Hepatic stellate cell (primary cell): Measurements from ENCODE around the gene GRIA4.
"Not testable (repeated sequence)": the region's sequence is repeated elsewhere in the genome, so short reads cannot be mapped to it uniquely, and the experiment has no call there.

Experiments
- DNase-seq: peaks from one replicate; pipeline ENCODE4 v3.0.0; 2011; ENCODE audit warnings: low spot score

Gene GRIA4

DNA sequence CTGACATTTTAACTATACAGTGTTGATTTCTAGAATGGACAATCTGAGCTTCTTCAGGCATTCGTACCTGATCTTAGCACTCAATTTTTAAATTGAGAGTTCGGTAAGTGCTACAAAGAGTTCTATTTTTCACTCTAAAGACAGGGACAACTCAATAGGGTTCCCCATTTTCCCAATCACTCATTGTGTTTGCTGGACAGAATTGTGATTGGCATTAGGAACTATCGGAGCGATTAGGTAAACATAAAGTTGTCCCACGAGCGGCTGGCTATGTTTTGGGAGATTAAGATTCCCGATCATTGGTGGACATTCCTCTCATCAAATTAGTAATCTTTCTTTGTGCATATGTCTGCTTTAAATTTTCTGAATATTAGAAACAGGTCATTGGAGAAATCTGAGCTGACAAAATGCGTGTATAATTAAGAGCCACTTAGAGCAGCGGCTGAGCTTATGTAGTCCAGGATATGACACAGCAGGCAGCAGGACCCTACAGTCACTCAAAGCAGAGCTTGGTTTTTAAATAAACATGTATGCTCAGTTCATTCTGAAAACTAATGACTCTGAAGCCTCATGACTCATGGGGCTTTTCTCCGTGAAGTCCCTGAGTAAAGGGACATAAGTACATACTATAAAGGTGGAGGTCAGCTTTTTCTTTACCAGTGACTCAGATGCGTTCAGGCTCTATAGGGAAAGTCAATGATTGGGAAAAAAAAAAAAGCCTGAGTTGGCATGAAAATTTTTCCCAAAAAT, 109.4 kb downstream of the GRIA4 start:
- no peak for DNase-seq

DNA sequence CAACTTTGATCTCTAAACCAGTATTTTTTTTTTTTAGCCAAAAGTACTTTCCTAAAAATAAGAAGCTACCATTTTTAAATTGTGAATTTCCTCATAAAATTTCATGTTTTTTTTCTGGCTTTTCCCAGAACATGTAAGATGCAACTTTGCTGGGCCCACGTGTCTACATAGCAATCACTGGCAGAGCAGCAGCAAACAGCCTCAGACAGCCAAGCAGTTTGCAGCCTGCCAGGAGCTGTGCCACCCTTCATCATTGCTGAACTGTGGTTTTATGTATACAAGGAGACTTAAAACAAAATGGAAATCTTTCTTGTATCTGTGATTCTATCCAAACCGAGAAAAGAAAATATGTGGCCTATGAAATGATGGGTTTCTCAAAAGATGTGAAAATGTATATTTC, 110.2 kb downstream of the GRIA4 start:
- DNase-seq, result no peak

DNA sequence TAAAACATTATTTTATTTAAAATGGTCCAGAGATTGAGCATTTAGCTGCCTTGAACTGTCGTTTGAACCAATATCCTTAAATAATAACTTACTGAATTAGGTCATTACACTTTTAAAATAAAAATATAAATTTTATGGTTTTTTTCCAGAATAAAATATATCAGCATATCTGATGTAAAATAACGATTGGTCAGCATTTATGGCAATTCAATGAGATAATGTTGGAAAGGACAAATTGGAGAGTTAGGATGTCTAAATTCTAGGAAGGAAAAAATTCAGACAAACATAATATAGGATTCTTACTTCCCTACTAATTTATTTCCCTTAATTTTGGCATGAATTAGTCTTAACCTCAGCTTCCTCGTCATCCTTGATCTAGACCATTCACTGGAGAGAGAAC, 113.4 kb downstream of the GRIA4 start:
- DNase-seq, result no peak

GRCh38 chr11:105732611-105733010, 122.7 kb downstream of the GRIA4 start:
- no peak for DNase-seq

DNA sequence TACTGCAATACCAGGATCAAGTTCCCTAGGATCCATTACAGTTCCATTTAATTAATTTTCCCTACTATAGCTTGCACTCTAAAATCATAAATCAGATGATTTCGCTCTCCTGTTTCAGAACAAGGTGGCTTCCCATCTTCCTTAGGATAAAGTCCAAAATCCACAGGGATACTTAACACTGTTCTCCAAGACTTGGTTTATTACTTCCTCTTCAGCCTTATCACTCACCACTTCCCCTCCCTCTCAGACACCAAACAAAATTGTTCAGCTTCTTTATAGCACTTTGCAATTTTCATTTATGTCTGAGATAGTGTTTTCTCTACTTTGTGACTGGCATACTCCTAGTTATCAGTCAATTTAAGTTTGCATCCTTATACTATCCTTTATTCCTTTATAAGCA, 124.6 kb downstream of the GRIA4 start:
- DNase-seq, result no peak

- DNase-seq, result no peak
Measured at GRCh38 chr11:105738251-105738650, 128.4 kb downstream of the GRIA4 start.

DNA sequence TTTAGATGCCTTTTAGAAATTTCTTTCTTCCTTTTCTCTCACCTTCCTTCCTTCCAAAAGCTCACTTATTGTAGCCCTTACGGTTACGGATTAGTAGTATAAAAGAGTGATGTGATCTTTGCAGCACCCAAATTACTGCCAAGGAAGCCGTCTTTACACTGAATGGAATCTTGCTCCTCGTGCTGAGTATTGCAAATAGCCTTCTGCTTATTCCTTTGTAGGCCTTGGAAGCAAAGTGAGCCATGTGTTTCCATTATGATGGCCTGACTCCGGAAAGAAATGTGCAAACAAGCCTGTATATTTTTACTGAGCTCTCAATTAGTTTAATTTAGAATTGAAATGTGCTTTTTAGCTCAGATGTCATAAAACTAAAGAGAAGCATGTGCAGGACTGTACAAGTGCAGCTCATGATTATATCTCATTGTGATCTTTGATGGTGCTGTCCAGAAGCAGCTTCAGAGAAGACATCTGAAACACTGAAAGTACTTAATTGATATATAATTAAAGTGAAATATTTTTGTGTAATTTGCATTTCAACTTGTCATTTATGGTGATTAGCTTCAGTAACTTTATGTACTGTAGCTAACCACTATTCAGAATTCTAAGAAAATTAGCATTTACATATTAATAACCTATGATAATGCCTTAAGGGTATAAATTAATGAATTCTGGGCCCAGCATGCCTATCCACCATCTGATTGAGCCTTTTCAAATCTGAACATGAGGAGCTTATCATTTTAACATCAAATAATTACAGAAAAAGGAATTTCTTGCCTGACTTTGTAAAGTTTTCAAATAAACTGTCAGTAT, 129.3 kb downstream of the GRIA4 start:
- no peak for DNase-seq

- no peak for DNase-seq
Measured at GRCh38 chr11:105740164-105740903, 130.5 kb downstream of the GRIA4 start.

DNA sequence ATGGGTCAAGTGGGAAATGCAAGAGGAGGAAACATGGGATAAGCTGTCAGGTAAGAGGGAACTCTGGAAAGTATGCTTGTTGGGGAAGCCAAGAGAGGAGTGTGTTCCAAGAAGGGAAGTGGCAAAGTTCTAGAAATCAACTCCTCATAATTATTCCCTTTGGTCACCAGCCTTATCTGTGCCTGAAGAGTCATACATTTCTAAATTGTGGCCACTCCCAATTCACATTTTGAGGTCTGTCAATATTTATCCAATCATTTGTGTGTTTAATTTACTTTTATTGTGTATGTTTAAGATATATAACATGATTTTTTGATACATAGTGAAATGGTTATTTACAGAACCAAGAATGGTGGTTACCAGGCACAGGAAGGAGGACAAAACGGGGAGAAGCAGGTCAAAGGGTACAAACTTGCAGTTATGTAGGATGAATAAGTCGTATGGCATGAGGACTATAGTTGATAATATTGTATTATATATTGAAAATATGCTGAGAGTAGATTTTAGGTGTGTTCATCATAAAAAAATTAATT, 131.7 kb downstream of the GRIA4 start:
- DNase-seq, result no peak

- DNase-seq, result no peak
Measured at GRCh38 chr11:105754260-105754659, 144.4 kb downstream of the GRIA4 start.

DNA sequence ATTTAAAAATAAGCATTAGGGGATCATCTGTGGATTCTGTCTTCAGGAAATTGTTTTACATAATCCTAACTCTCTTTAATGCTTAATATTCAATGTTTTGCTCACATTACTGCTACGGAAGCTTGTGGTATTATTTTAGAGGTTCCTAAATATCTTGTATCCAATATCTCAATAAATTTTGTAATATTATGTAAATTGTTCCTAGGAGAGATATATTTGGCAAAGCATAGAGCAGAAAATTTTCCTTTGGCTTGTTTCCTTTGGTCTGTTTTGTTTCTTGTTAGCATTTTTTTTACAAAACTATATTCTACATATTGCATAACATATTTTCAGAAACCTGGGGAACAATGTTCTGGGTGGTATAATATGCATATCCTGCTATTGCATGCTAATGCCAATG, 144.8 kb downstream of the GRIA4 start:
- DNase-seq, result no peak

DNA sequence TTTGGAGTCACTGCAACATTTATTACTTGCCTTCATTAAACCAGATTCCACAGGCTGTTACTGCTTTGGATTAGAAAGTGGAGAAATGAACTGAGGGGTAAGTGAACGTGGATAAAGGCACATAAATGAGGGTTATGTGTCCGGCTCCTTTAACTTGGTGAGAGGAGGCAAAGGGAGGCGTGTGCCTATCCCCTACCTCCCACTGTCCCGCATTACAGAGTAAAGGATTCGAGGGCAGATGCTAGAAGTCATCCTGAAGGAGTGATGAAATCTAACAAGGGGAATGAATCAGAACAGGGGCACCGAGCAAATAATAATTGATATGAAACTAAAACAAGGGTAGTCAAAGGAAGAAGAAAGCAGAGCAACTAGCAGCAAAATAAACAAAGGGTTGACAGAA, 147.2 kb downstream of the GRIA4 start:
- DNase-seq, result no peak

DNA sequence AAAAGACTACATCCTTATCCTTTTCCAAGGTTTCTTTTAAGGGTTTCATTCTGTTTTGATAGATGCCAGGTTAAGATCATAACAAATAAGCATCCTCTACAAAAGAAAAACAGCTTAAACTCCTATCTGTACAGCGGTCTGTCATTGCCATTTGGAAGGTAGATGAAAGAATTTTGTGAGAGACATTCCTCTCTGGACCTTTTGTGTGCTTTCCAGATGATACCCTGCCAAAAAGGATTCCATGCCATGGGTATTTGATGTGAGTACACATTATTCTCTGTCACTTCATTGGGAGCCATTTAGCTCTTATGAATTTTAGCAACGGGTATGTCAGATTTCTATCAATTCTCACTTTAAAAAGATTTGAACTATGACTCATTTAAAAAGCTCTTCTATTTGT, 153.7 kb downstream of the GRIA4 start:
- DNase-seq, result no peak

DNA sequence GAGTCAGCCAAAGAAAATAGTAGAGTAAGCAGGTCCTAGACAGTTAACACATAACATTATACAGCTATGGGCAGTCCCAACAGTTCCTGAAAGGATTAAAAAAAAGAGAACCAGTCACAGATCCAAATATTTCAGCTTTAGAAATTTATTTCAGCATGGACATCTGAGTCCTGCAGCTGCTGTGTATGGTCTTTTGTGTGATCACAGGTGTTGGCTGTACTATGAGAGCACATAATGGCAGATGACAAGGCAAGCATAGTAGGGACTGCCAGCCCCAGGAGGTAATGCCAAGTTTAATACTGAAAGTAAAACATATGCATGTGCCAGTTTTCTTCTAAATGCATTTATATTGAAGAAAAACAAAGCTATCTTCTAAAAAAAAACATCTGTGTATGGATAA, 158.1 kb downstream of the GRIA4 start:
- DNase-seq, result no peak

- no peak for DNase-seq
Measured at GRCh38 chr11:105769627-105770026, 159.8 kb downstream of the GRIA4 start.

DNA sequence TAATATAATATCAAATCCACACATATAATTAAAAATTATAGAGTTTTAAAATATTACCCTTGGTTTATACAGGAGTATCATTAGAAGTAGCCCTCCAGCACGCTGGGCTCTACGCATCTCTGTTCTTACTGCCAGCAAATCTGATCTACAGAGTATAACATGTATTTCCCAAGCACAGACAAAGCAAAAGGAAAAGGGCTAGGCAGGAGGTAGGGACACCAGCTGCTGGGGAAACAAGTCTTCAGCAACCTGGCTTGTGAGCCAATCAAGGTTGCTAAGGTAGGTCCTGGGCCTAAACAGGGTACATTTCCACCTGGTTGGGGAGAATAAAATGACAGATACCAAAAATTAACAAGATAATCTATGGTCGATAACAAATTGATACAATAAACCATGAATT, 163.6 kb downstream of the GRIA4 start:
- not testable (repeated sequence) for DNase-seq

DNA sequence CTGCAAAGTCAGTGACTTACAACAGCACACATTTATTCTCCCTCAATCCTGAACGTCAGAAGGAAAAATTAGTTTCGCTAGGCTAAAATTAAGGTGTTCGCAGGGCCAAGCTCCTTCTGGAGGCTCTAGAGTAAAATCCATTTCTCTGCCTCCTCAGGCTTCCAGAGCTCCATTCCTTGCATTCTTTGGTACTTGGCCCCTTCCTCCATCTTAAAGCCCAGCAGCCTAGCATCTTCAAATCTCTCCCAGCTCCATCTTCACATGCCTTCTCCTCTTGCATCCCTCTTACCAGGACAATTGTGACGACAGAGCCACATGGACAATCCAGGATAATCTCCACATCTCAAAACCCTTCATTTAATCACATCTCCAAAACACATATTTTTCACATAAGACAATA, 165.0 kb downstream of the GRIA4 start:
- DNase-seq, result no peak

GRCh38 chr11:105780781-105781525, 171.1 kb downstream of the GRIA4 start:
- no peak for DNase-seq

GRCh38 chr11:105781807-105782206, 171.9 kb downstream of the GRIA4 start:
- DNase-seq, result no peak

GRCh38 chr11:105783216-105783615, 173.3 kb downstream of the GRIA4 start:
- DNase-seq, result no peak

- not testable (repeated sequence) for DNase-seq
Measured at GRCh38 chr11:105785850-105786249, 176.0 kb downstream of the GRIA4 start.

GRCh38 chr11:105786741-105787140, 176.9 kb downstream of the GRIA4 start:
- DNase-seq, result no peak
